ENCODE results near the gene GALNT10. TPM values are rescaled to one million over a fixed set of nuclear protein-coding genes. Genes with fewer than 3 reads are reported as not detected.
A peak's percentile ranks its signal among the peaks of the same experiment; 100 is the strongest.

GALNT10 gene
- total RNA-seq, 1 donor from 2014 or later, result 10.4 TPM

DNA sequence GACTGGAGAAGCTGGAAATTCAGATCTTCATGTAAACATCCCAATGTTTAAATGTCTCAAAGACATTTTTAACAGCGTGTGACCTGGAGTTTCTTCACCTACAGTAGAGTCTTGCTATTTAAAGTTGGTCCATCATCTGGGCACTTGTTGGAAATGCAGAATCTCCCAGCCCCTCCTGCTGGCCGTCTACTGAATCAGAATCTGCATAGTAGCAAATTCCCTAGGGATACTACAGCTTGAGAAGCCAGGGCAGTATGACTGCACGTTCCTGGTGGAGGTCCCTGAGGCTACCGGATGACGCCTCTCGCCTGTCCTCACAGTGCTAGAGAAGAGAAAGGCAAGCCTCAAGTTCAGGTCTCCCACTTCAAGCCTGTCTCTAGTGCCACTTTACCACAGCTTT, 271.0 kb downstream of the GALNT10 start:
- peaks cover 7 to 23% (median 21%) of the 10 kb centered on the region in 3 donors for H3K36me3 ChIP-seq (ENCODE audit: control insufficient read depth in 3 of 3, insufficient read depth in 3 of 3, low read length in 3 of 3)
- no peak overlapping the region for H3K9ac ChIP-seq (ENCODE audit: low read depth in 1 of 3, low read length in 3 of 3)

DNA sequence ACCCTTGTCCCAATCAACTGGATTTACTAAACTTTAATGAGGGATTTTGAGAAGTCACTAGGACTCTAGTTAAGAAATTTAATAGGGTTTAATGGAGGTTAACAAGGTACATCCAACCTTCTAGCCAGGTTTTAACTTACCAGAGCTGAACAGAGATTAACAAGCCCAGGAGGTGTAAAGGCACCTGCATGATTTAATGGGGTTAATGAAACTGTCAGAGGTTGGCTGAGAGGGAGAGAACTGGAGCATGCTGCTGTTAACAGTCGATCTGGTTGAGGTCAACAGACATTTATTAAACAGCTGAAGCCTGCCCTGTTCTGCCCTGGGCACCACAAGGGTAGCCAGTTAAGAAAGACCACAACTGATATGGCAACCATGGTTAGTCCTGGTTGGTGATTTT, 273.9 kb downstream of the GALNT10 start:
- no peaks in the 10 kb centered on the region for H3K36me3 ChIP-seq (ENCODE audit: control insufficient read depth in 3 of 3, insufficient read depth in 3 of 3, low read length in 3 of 3)
- no peaks in the 10 kb centered on the region for H3K4me1 ChIP-seq (ENCODE audit: control insufficient read depth in 3 of 3, insufficient read depth in 3 of 3, low read length in 3 of 3)
- peaks cover 4 to 14% (median 8%) of the 10 kb centered on the region in 3 donors for H3K27me3 ChIP-seq (ENCODE audit: control insufficient read depth in 3 of 3, insufficient read depth in 3 of 3, low read length in 3 of 3)
- no peak overlapping the region for H3K4me3 ChIP-seq (ENCODE audit: low read length in 3 of 3)
- H3K9ac ChIP-seq (ENCODE audit: low read depth in 1 of 3, low read length in 3 of 3), result no peak overlapping the region
- no peaks in the 10 kb centered on the region for H3K9me3 ChIP-seq (ENCODE audit: control insufficient read depth in 3 of 3, low read length in 3 of 3)
- H3K27ac ChIP-seq (ENCODE audit: low read depth, low read length), result no peak overlapping the region

More for the DNA sequence above, 271.0 kb downstream of the GALNT10 start:
- no peaks in the 10 kb centered on the region for H3K9me3 ChIP-seq (ENCODE audit: control insufficient read depth in 3 of 3, low read length in 3 of 3)
- H3K4me3 ChIP-seq (ENCODE audit: low read length in 3 of 3), result no peak overlapping the region
- peaks cover 0 to 3% (median 2%) of the 10 kb centered on the region in 3 donors for H3K27me3 ChIP-seq (ENCODE audit: control insufficient read depth in 3 of 3, insufficient read depth in 3 of 3, low read length in 3 of 3)
- no peak overlapping the region for H3K27ac ChIP-seq (ENCODE audit: low read depth, low read length)
- no peaks in the 10 kb centered on the region for H3K4me1 ChIP-seq (ENCODE audit: control insufficient read depth in 3 of 3, insufficient read depth in 3 of 3, low read length in 3 of 3)

DNA sequence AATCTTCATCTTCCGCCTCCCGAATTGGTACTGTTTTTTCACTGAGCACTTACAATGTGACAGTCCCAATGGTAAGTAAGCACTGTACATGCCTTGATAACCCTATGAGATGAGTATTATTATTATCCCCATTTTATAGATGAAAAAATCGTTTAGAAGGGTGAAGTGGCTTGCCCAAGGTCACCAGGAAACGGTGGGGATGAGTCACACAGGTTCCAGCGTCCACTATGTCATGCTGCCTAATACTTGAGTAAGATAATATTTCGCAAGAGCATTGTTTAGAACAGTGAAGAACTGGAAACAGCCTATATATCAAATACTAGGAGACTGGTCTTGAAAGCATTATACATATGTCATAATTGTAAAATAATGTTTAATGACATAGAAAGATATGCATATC, 274.6 kb downstream of the GALNT10 start:
- no peaks in the 10 kb centered on the region for H3K36me3 ChIP-seq (ENCODE audit: control insufficient read depth in 3 of 3, insufficient read depth in 3 of 3, low read length in 3 of 3)
- no peaks in the 10 kb centered on the region for H3K9me3 ChIP-seq (ENCODE audit: control insufficient read depth in 3 of 3, low read length in 3 of 3)
- no peak overlapping the region for H3K9ac ChIP-seq (ENCODE audit: low read depth in 1 of 3, low read length in 3 of 3)
- no peak overlapping the region for H3K4me3 ChIP-seq (ENCODE audit: low read length in 3 of 3)
- no peaks in the 10 kb centered on the region for H3K4me1 ChIP-seq (ENCODE audit: control insufficient read depth in 3 of 3, insufficient read depth in 3 of 3, low read length in 3 of 3)
- peaks cover 9 to 18% (median 13%) of the 10 kb centered on the region in 3 donors for H3K27me3 ChIP-seq (ENCODE audit: control insufficient read depth in 3 of 3, insufficient read depth in 3 of 3, low read length in 3 of 3)
- H3K27ac ChIP-seq (ENCODE audit: low read depth, low read length), result no peak overlapping the region

DNA sequence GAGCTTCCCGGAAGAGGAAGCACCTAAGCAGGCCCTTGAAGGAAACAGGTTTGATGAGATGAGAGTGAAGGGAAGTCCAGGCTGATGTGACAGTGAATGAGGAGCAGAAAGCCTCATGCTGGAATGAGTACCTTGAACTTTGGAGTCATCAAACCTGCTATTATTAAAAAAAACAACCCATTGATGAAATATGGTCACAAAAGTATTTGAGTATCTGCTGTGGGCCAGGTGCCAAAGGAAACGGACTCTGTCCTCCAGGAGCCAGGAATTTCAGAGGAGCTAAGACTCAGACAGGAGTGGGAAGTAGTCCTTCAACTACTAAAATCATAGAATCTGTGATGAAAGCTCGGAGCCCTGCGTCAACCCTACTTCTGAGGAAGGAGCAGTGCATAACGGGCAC, 275.6 kb downstream of the GALNT10 start:
- Histone ChIP-seq H3K36me3 (ENCODE audit: control insufficient read depth in 3 of 3, insufficient read depth in 3 of 3, low read length in 3 of 3) (no peaks in the 10 kb centered on the region), H3K27me3 (ENCODE audit: control insufficient read depth in 3 of 3, insufficient read depth in 3 of 3, low read length in 3 of 3) (peaks cover 19 to 24% (median 22%) of the 10 kb centered on the region in 3 donors), H3K4me1 (ENCODE audit: control insufficient read depth in 3 of 3, insufficient read depth in 3 of 3, low read length in 3 of 3) (no peaks in the 10 kb centered on the region), H3K9me3 (ENCODE audit: control insufficient read depth in 3 of 3, low read length in 3 of 3) (no peaks in the 10 kb centered on the region), H3K27ac (ENCODE audit: low read depth, low read length) (no peak overlapping the region), H3K4me3 (ENCODE audit: low read length in 3 of 3) (no peak overlapping the region), H3K9ac (ENCODE audit: low read depth in 1 of 3, low read length in 3 of 3) (no peak overlapping the region)

DNA sequence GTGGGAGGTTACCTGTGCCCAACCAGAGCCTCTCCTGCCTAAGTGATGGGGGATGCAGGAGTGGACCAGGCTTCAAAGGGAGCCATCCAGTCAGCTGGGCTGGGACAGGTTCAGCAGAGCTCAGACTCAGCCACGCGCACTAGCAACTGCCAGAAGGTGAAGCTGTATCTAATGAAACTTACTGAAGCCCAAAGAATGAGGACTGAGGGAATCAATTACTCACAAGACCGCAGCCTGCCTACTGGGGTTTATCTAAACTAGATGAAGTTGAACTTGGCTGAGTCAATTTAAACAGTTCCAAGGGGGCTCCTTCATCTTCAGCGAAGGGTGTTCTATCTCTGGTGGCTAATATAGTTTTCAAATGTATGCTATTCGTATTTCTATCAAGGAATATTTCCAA, 276.1 kb downstream of the GALNT10 start:
- peaks cover 24 to 30% (median 27%) of the 10 kb centered on the region in 3 donors for H3K27me3 ChIP-seq (ENCODE audit: control insufficient read depth in 3 of 3, insufficient read depth in 3 of 3, low read length in 3 of 3)

DNA sequence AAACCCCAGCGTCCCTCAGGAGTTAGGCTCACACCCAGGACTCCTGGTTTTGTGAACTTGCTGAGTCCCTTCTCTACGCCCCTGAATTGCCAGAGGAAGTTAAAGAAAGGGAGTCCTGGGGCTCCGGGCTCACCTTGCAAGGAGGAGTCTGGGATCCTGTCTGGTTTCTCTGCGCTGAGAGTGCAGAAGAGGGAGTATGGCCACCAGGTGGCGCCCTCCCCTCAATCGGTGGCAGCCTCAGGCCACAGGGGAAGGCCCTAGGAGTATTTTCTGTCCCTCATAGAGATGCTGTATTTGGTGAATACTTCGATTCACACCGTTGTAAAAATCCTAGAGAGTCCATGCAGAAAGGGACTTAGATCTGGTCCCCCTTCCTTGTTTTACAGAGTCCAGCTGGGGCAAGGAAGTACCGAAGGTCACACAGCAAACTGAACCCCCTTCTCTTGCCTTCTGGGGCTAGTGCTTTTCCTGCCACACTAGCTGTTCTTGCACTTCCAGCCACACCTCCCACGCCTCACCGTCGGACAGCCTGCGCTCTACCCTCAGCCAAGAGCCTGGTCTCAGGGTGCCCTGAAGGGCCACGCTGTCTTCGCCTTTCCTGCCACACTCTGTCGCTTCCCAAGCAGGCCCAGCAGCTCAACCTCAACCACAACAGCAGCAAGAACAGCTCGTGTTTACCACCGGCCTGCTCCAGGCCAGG, 277.3 kb downstream of the GALNT10 start:
- Histone ChIP-seq H3K27me3 (ENCODE audit: control insufficient read depth in 3 of 3, insufficient read depth in 3 of 3, low read length in 3 of 3) (peaks cover 35 to 40% (median 39%) of the 10 kb centered on the region in 3 donors), H3K9me3 (ENCODE audit: control insufficient read depth in 3 of 3, low read length in 3 of 3) (no peaks in the 10 kb centered on the region), H3K36me3 (ENCODE audit: control insufficient read depth in 3 of 3, insufficient read depth in 3 of 3, low read length in 3 of 3) (no peaks in the 10 kb centered on the region), H3K9ac (ENCODE audit: low read depth in 1 of 3, low read length in 3 of 3) (no peak overlapping the region), H3K27ac (ENCODE audit: low read depth, low read length) (no peak overlapping the region), H3K4me3 (ENCODE audit: low read length in 3 of 3) (no peak overlapping the region), H3K4me1 (ENCODE audit: control insufficient read depth in 3 of 3, insufficient read depth in 3 of 3, low read length in 3 of 3) (peaks cover under 1 to 3% (median 1%) of the 10 kb centered on the region in 3 donors)

More for the DNA sequence above, 276.1 kb downstream of the GALNT10 start:
- Histone ChIP-seq H3K9ac (ENCODE audit: low read depth in 1 of 3, low read length in 3 of 3) (no peak overlapping the region), H3K4me1 (ENCODE audit: control insufficient read depth in 3 of 3, insufficient read depth in 3 of 3, low read length in 3 of 3) (no peaks in the 10 kb centered on the region), H3K9me3 (ENCODE audit: control insufficient read depth in 3 of 3, low read length in 3 of 3) (no peaks in the 10 kb centered on the region), H3K36me3 (ENCODE audit: control insufficient read depth in 3 of 3, insufficient read depth in 3 of 3, low read length in 3 of 3) (no peaks in the 10 kb centered on the region), H3K27ac (ENCODE audit: low read depth, low read length) (no peak overlapping the region), H3K4me3 (ENCODE audit: low read length in 3 of 3) (no peak overlapping the region)

DNA sequence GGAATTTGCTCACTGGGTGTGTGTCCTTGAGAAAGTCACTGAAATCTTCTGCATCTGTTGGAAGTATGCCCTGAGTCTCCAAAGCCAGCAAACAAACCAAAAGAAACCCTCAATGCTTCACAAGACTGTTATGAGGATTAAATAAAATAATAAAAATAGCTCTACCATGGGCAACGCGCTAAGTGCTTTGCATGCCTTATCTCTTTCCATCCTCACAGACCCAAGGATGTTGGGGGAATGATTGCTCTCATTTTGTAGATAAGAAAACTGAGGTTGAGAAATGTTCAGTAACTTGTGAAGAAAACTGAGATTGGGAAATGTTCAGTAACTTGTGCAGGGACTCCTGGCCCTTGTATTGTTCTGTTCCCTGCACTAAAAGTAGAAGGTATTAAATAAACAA, 279.6 kb downstream of the GALNT10 start:
- H3K9me3 ChIP-seq (ENCODE audit: control insufficient read depth in 3 of 3, low read length in 3 of 3), result no peaks in the 10 kb centered on the region
- no peak overlapping the region for H3K4me3 ChIP-seq (ENCODE audit: low read length in 3 of 3)
- H3K36me3 ChIP-seq (ENCODE audit: control insufficient read depth in 3 of 3, insufficient read depth in 3 of 3, low read length in 3 of 3), result no peaks in the 10 kb centered on the region
- no peak overlapping the region for H3K27ac ChIP-seq (ENCODE audit: low read depth, low read length)
- peaks cover 59 to 63% (median 62%) of the 10 kb centered on the region in 3 donors for H3K27me3 ChIP-seq (ENCODE audit: control insufficient read depth in 3 of 3, insufficient read depth in 3 of 3, low read length in 3 of 3)
- no peak overlapping the region for H3K9ac ChIP-seq (ENCODE audit: low read depth in 1 of 3, low read length in 3 of 3)
- peaks cover 13 to 20% (median 20%) of the 10 kb centered on the region in 3 donors for H3K4me1 ChIP-seq (ENCODE audit: control insufficient read depth in 3 of 3, insufficient read depth in 3 of 3, low read length in 3 of 3)

Small RNA genes lying within 50 kb of the gene (small RNA-seq; reads per million reads assigned to genes)
- gene MIR1294, result 0.44 reads per million, percentile 55 among the genes with 10 or more reads in this experiment
- gene RN7SL655P, result not detected

Other genes starting within 250 kb of the GALNT10 start
- gene FAM114A2, start 151.8 kb upstream of the GALNT10 start, total RNA-seq, result 22.4 TPM
- gene MFAP3, start 151.8 kb upstream of the GALNT10 start, total RNA-seq, result 69.9 TPM